ENCODE results near the gene OXCT2.
"Not testable (repeated sequence)": the region's sequence is repeated elsewhere in the genome, so short reads cannot be mapped to it uniquely, and the experiment has no call there.

OXCT2 gene

DNA sequence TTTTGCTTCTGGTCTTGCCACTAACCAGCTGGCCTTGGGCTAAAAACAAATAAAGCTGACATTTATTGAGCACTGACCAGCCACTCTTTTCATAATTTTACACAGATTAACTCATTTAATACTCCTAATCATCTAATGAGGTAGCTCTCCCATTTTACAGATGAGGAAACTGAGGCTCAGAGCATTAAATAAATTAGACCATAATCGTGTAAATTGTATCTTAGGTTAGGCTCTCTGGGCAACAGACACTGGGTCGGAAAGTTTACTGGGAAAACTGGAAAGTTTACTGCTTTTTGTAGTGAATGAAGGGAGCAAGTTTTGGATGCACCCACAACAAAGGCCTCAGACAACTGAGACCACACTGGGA lies 10.2 kb upstream of the OXCT2 start:
- DNase-seq (ENCODE audit: insufficient read length, low spot score) (no peak), FAIRE-seq (no peak)
- TF ChIP-seq, protein P1, sequence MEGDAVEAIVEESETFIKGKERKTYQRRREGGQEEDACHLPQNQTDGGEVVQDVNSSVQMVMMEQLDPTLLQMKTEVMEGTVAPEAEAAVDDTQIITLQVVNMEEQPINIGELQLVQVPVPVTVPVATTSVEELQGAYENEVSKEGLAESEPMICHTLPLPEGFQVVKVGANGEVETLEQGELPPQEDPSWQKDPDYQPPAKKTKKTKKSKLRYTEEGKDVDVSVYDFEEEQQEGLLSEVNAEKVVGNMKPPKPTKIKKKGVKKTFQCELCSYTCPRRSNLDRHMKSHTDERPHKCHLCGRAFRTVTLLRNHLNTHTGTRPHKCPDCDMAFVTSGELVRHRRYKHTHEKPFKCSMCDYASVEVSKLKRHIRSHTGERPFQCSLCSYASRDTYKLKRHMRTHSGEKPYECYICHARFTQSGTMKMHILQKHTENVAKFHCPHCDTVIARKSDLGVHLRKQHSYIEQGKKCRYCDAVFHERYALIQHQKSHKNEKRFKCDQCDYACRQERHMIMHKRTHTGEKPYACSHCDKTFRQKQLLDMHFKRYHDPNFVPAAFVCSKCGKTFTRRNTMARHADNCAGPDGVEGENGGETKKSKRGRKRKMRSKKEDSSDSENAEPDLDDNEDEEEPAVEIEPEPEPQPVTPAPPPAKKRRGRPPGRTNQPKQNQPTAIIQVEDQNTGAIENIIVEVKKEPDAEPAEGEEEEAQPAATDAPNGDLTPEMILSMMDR (IDR thresholded peaks at IDR 0.05; ENCODE audit: insufficient read depth, missing control alignments): no peak

DNA sequence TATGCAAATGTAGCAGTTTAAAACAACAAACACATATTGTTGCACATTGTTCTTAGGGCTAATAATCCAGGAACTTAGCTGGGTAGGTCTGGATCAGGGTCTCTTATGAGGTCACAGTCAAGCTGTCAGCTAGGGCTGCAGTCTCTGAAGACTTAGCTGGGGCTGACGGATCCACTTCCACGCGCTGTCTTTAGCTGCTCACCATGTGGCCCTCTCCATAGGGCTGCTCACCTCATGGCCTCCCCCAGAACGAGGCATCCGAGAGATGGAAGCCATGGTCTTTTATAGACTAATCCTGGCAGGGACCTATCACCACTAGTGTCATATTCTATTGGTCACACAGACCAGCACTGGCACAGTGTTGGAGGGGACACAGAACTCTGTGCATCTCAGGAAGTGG lies 8.7 kb upstream of the OXCT2 start:
- TF ChIP-seq, protein P1 (IDR thresholded peaks at IDR 0.05; ENCODE audit: insufficient read depth, missing control alignments): no peak
- no peak for FAIRE-seq
- DNase-seq (ENCODE audit: insufficient read length, low spot score): no peak

DNA sequence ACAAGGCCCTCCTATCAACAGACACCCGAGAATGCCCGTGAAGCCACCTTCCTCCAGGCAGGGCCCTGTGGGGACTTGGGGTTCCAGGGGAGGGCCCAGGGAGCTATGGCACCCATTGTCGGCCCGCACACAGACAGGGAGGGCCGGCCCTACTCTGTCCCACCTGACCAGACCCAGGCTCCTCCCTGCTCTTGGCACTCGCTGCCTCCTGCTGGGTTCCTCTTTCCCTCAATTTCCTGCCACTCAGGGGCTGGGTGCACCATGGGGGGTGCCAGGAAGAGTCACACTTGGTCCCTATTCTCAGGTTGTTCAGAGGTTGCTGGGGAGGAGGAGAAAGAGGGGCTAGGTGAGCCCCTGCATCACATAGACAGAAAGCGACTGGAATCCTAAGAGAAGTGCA lies 8.0 kb upstream of the OXCT2 start:
- DNase-seq (ENCODE audit: insufficient read length, low spot score) (no peak), FAIRE-seq (no peak)
- TF ChIP-seq, protein P1 (IDR thresholded peaks at IDR 0.05; ENCODE audit: insufficient read depth, missing control alignments): no peak

DNA sequence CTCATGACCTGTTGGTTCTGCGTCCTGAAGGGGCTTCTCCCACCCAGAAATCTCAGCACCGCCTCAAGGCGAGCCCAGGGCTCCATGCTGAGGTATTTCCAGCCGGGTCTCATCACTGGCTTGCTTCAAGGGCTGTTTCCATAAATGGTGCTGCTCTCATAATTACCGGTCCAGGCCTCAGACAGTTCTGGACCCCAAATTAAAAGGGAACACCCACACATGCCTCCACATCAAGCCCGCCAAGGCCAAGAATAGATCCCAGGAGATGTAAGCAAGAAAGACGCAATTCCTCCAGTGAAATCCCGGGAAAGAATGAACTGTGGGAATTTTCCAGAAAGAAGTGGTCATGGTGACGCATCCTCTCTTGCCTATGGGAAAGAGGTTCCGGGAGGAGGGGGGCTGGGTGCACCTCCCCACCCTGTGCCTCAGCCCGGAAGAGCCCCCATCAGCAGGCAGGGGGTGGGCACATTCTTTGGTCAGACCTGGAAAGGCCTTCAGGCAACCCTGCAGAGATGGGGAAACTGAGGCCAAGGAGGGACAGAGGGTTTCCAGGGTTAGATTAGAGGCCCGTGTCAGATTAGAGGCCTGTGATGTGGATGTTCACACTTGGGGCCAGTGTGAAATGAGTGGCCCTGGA lies 7.4 kb upstream of the OXCT2 start:
- not testable (repeated sequence) for FAIRE-seq; DNase-seq (ENCODE audit: insufficient read length, low spot score)

DNA sequence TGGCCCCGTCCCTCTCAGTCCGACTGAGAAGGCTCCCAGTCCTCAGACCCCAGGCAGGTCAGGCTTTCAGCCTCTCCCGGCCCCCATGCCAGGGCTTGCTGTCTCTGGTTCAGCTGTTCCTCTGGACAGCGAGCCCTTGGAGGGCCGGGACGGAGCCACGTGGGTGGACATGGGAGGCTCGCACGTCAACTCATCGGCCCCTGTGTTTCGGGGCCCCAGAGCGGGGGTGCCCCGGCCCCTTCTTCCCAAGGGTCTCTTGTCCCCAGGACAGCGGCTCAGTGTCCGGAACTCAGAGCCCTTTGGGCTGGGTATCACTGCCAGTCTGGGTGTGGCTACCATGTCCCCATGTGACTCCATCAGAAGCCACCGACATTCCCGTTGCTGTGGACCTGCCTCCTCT lies 6.7 kb upstream of the OXCT2 start:
- FAIRE-seq; DNase-seq (ENCODE audit: insufficient read length, low spot score): not testable (repeated sequence)

DNA sequence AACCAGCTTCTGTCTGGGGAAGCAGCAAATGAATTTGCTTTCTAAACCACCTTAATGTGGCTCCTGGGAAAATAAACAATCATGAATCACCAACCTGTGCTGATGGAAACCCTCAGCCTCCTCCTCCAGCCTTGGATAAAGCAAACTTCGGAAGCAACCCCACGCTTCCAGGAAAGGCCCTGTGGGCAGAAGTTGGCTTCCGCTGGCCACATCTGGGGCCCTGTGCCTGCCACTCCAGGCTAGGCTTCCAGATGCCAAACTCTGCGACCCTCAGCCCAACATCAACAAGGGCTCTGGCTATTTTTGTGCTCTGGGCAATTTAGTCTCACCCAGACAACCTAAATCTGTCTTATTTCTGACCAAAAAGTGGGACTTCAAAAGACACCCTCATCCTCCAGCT lies 6.2 kb upstream of the OXCT2 start:
- TF ChIP-seq, protein P1 (IDR thresholded peaks at IDR 0.05; ENCODE audit: insufficient read depth, missing control alignments): no peak
- DNase-seq (ENCODE audit: insufficient read length, low spot score) (no peak), FAIRE-seq (no peak)

DNA sequence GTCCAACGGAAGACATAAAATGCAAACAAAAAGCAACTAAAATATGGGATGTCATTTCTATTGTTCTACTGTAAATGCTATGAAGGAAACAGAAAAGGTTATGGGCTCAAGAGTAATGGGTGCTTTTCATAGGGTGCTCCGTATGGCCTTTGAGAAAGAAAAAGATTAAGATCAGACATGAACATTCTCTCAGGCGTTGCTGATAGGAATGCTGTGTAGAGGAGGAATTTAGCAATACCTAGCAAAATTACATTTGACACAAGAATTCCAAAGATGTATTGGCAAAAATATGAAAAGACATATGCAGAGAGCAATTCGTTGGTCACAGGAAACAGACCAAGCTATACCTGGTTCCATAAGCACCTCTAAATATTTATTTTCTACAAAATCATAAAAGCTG lies 5.7 kb upstream of the OXCT2 start:
- DNase-seq (ENCODE audit: insufficient read length, low spot score) (no peak), FAIRE-seq (no peak)
- TF ChIP-seq, protein P1 (IDR thresholded peaks at IDR 0.05; ENCODE audit: insufficient read depth, missing control alignments): no peak

DNA sequence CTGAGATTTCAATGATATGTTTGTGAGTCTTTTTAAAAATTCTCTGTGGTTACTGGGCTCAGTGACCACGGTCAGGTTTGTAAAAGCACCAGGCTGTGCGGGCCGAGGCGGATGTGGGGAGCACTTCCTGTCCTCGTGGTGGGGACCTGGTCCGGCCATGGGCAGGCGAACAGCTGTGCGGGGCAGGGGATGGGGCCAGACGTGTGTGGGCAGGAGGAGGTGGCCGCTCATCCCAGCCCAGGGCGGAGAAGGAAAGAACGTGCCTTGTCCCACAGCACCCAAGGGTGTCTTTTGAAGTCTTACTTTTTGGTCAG lies 5.2 kb upstream of the OXCT2 start:
- DNase-seq (ENCODE audit: insufficient read length, low spot score): no peak

DNA sequence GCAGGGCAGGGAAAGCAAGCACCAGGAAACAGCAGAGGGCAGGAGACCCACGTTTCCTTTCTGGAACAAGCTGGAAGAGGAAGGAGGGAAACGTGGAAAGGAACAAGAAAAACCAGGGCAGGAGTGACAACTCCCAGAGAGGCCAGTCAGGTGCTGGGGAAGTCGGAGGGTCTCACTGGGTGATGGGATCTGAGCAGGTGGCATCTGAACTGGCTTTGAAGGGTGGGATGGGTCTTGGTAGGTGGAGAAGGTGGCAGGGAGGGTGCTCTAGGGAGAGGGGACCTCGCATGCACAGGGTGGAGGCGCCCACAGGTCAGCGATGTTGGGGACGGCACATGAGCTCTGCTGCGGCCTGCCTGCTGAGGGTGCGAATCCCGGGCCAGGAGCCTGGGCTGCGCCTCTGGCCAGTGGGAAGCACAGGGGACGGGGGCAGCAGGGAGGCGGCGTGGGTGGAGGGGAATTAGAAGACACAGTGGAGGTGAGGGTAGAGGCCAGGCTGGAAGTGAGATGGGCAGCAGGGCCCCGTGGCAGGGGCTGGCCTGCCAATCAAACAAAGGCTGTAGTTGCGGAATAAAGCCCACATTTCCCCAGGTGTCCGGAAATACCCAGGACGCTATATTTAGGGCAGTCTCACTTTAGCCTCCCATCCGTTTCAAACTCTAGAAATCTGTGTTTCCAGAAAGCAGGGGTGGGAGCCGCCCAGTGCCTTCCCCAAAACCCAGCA lies 4.7 kb upstream of the OXCT2 start:
- FAIRE-seq; DNase-seq (ENCODE audit: insufficient read length, low spot score): not testable (repeated sequence)

More for the DNA sequence above, 5.2 kb upstream of the OXCT2 start:
- TF ChIP-seq, protein P1 (IDR thresholded peaks at IDR 0.05; ENCODE audit: insufficient read depth, missing control alignments): no peak
- no peak for FAIRE-seq

DNA sequence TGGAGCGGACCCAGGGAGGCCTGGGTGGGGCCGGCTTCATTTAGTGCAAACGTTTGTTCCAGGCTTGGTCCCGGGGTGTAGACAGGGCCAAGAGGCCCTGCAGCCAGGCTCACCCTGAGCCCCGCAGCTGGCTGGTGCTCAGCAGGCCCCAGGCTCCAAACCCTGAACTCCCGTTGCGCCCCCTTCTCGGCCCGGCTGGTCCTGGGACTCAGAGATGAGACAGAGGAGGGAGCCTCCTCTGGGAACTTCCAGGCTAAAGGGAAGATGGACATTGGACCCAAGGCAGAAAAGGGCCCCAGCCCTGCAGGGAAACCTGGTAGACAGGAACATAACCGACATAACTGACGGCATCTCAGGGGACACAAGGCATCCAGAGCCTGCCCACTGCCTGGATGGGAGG lies 4.0 kb upstream of the OXCT2 start:
- not testable (repeated sequence) for FAIRE-seq; DNase-seq (ENCODE audit: insufficient read length, low spot score)

DNA sequence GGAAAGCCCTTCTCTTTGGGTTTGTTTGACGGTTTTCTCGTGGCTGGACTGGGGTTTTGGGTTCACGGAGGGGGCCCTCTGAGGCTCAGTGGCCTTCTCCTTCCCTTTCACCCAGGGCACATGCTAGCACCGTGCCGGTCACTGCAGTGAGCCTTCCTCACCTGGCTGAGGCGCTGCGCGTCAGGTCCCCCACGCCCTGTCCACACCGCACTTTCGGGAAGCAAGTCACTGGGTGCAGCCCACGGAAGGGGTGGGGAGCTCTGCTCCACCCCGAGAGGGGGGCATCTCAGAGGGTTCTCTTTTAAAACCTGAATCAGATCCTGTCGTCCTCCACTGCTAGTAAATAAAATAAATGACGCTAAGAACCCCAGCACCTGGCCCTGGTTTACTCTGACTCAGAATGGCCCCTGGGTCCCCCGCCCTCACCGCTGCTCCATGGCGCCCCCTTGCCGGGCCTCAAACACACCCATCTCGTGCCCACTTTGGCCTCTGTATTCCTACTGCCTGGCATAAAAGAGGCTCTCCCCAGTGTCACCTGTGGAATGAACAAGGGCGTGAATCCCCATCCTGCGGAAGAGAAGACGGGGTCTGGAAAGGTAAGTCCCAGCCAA lies 2.3 kb upstream of the OXCT2 start:
- not testable (repeated sequence) for DNase-seq (ENCODE audit: insufficient read length, low spot score); FAIRE-seq

Data from D721Med (cell line).